AG04449 (cell line): ENCODE measurements around the gene ARMS2.

Source experiments
- CTCF ChIA-PET: fragments of 350-600 bp; formaldehyde crosslinking; extraction: SDS; loops from one replicate; lab custom pipeline; 2021; ENCODE audit warnings: antibody characterized with exemption; lab: Yijun Ruan, JAX
- POLR2A ChIA-PET: fragments of 400-600, 350-600 bp; formaldehyde crosslinking; extraction: SDS; loops from one replicate; lab custom pipeline; 2020; ENCODE audit warnings: antibody characterized with exemption, inconsistent platforms; lab: Yijun Ruan, JAX
- DNase-seq: peaks from one replicate; pipeline ENCODE4 v3.0.0-alpha.2; 2010; ENCODE audit warnings: low read depth, low spot score
- H3K4me3 ChIP-seq: 2 replicates; pipeline ENCODE4 v1.5.1; 2011; ENCODE audit warnings: low read depth, mild to moderate bottlenecking, control low read depth, low read length
- TF ChIP-seq, protein P1 (sequence below): IDR thresholded peaks from one replicate; pipeline ENCODE4 v1.5.1; 2011; ENCODE audit warnings: mild to moderate bottlenecking, moderate library complexity, low read length, control low read depth, inconsistent platforms; ENCODE audit not compliant: insufficient read depth; ENCODE audit errors: missing control alignments

ARMS2 gene

DNA sequence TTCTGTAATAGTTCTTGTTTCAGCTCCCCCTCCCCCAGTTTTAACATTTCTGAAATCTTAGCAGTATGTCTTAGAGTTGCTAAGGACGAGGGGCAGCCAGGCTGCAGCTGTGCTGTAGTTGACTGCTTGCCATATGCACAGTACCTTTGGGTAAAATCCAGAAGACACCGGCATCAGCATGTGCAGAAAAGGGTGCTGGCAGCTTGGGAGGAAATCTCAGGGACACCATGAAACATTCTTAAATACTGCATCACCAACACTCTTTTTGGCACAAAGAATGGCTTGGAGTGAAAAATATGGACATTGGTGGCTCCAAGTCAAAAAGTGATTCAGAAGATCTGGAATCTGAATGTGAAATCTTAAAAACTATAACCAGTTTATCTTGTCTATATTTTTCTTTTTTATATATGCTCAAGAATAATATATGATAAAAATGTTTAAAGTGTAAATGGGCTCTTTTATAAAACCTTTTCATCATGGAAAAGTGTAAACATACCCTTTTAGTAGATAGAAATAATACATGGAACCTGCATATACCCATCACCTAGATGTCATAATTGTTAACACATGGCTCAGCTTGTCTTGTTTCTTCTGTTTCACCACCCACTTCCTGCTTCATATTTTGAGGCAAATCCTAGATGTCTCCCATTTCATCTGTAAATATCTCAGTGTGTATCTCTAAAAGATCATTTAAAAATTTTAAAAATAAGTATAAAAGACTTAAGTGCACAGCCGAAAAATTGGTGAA is 34.4 kb upstream of the ARMS2 start:
- CTCF ChIA-PET, result interaction anchor here (0.9 to 3.0 kb wide), 8 partner anchors 15 to 277 kb away, joined by 3 to 28 read pairs (median 9); no protein-coding TSS in a partner anchor
- POLR2A ChIA-PET, result no interaction called here
- DNase-seq, result no peak
- H3K4me3 ChIP-seq, result no peak overlapping the region
- TF ChIP-seq, protein P1, sequence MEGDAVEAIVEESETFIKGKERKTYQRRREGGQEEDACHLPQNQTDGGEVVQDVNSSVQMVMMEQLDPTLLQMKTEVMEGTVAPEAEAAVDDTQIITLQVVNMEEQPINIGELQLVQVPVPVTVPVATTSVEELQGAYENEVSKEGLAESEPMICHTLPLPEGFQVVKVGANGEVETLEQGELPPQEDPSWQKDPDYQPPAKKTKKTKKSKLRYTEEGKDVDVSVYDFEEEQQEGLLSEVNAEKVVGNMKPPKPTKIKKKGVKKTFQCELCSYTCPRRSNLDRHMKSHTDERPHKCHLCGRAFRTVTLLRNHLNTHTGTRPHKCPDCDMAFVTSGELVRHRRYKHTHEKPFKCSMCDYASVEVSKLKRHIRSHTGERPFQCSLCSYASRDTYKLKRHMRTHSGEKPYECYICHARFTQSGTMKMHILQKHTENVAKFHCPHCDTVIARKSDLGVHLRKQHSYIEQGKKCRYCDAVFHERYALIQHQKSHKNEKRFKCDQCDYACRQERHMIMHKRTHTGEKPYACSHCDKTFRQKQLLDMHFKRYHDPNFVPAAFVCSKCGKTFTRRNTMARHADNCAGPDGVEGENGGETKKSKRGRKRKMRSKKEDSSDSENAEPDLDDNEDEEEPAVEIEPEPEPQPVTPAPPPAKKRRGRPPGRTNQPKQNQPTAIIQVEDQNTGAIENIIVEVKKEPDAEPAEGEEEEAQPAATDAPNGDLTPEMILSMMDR, result no peak

DNA sequence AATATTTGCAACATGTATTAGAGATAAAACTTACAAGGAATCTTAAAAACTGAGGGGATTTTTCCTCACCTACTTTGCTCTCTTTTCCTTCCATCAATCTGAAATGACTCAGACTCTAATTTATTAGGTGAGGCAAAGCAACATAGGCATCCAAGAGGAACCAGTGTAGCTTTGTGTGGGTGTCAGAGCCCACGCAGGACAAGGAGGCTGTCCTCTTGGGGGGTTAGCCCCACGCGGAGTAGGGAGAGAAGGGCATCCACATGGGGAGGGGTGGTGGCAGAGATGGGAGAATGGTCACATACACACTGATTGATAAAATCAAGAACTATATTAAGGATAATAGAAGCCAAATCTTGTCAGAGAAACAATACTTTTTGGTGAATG is 33.8 kb upstream of the ARMS2 start:
- CTCF ChIA-PET, result interaction anchor here (1.9 to 3.0 kb wide), 4 partner anchors 14 to 153 kb away, joined by 7 to 28 read pairs (median 18); no protein-coding TSS in a partner anchor
- TF ChIP-seq, protein P1, result no peak

DNA sequence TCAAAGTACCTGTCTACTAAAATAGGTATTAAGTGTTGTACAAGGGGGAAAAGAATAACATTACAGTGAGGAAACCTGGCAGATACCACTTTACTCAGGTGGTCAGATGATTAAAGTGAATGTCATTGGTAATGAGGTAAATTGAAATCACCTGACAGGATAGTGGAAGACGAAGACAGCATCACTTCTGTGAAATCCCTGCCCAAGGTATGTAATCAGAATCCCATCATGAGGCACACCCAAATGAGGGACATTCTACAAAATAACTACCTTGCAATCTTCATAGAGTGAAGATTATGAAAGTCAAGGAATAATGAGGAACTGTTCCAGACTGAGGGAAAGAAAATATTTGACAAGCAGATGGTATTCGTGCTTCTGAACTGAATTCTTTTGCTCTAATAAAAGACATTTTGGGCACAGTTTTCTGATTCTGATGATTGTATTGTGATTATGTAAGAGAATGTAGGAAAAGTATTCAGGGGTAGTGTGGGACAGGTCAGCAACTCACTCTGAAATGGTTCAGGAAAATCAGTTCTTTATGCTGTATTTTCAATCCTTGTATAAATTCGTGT is 33.3 kb upstream of the ARMS2 start:
- CTCF ChIA-PET, result interaction anchor here (0.9 to 4.7 kb wide), 5 partner anchors 13 to 123 kb away, joined by 4 to 53 read pairs (median 24); no protein-coding TSS in a partner anchor
- TF ChIP-seq, protein P1, result no peak

More for the DNA sequence above, 33.8 kb upstream of the ARMS2 start:
- no peak overlapping the region for H3K4me3 ChIP-seq
- POLR2A ChIA-PET, result no interaction called here
- no peak for DNase-seq

DNA sequence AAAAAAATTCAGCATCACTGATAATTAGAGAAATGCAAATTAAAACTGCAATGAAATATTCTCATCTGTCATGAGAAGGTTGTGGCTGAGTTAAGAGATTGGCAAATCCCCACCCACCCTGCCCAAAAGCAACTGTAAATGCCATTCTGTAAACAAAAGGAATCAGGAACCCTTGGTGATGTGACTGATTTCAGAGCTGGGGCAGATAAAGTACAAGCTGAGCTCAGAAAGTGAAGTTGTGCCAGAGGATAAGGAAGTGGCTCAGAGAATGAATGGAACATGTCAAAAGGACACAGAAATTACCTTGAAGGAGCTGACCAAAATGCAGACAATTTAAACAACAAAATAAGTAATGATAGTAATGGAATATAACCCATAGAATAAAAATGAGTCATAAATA is 32.7 kb upstream of the ARMS2 start:
- no peak overlapping the region for H3K4me3 ChIP-seq
- CTCF ChIA-PET, result interaction anchor here (0.7 to 4.7 kb wide), 4 partner anchors 13 to 123 kb away, joined by 3 to 53 read pairs (median 4); no protein-coding TSS in a partner anchor
- TF ChIP-seq, protein P1, result no peak
- POLR2A ChIA-PET, result no interaction called here
- DNase-seq, result no peak

More for the DNA sequence above, 33.3 kb upstream of the ARMS2 start:
- no peak overlapping the region for H3K4me3 ChIP-seq
- no peak for DNase-seq
- POLR2A ChIA-PET, result no interaction called here

DNA sequence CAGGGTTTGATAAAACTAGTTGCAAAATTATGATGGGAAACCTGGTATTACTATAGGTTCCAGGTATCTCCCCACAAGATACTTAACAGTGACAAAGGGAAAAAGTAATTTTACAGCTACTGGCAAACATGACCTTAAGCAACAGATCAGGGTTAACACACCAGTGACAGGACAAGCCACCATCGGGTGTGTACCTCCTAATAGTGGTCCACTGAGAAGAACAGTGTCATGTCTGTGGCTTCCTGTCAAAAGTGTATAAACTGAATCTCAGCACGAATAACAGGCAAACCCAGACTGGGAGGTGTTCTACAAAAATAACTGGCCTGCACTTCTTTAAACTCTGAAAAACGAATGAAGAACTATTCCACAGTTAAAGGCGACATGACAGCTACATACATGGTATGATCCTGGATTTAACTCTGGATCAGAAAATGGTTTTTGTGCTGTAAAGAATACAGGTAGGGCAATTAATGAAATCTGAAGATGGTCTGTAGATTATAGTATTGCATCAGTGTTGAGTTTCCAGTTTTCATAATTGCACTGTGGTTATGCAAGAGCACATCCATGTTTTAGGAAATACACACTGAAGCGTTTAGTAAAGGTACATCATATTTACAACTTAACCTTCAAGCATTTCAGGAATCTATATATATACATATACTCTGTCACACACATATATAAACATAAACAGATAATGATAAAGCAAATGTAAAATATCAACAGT is 32.0 kb upstream of the ARMS2 start:
- H3K4me3 ChIP-seq, result no peak overlapping the region
- no peak for DNase-seq
- TF ChIP-seq, protein P1, result no peak
- POLR2A ChIA-PET, result no interaction called here
- CTCF ChIA-PET, result interaction anchor here (0.7 to 4.7 kb wide), 5 partner anchors 12 to 143 kb away, joined by 3 to 53 read pairs (median 4); no protein-coding TSS in a partner anchor

DNA sequence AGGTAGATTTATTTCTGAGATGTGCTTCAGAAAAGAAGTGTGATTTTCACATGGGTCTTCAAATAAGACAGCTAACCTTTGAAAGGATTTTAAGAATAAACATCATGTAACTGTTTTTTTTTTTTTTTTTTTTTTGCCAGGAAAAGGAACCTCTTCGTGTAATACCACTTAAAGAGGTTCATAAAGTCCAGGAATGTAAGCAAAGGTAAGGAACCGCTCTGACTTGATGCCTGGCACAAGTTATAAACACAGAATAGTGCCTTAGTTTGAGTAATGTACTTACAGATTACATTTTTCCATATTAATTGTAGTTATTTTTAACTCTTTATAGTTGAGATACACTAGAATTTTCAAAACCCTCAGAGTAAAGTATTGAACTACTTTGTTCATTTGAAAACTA is 30.4 kb upstream of the ARMS2 start:
- ChIA-PET CTCF (interaction anchor here (0.8 to 4.7 kb wide), 6 partner anchors 11 to 142 kb away, joined by 3 to 53 read pairs (median 4); no protein-coding TSS in a partner anchor), POLR2A (interaction anchor here (0.5 kb wide), 1 partner anchor 80 kb away, joined by 3 read pairs; no protein-coding TSS in a partner anchor)
- no peak for DNase-seq
- H3K4me3 ChIP-seq, result no peak overlapping the region
- TF ChIP-seq, protein P1, result no peak
